Lung (tissue), 12 donors: ENCODE results near the gene NLGN1. TPM values are rescaled to one million over a fixed set of nuclear protein-coding genes. Genes with fewer than 3 reads are reported as not detected.

Experiments used
- ATAC-seq: fragments of 200-7000 bp; cut with Tn5 transposase; one replicate; pipeline ENCODE4 v1.9.1; 2020; ENCODE audit warnings: moderate number of reproducible peaks; ENCODE audit not compliant: insufficient read depth, low FRiP score
- DNase-seq, 3 donors: peaks; one replicate each; pipeline ENCODE4 v3.0.0-alpha.2; 2013 to 2017
- H3K27ac ChIP-seq, 2 donors: one replicate each; pipeline ENCODE4 v1.5.1; 2013; ENCODE audit warnings: mild to moderate bottlenecking in 2 of 2, moderate library complexity in 2 of 2, control low read depth in 1 of 2, inconsistent platforms in 1 of 2, low read depth in 1 of 2, low read length in 1 of 2
- H3K27me3 ChIP-seq, 3 donors: one replicate each; pipeline ENCODE4 v1.5.1; 2013; ENCODE audit warnings: low read length in 2 of 3; ENCODE audit not compliant: control insufficient read depth in 3 of 3, insufficient read depth in 3 of 3
- H3K36me3 ChIP-seq, 4 donors: one replicate each; pipeline ENCODE4 v1.5.1; 2013; ENCODE audit warnings: low read length in 4 of 4, mild to moderate bottlenecking in 1 of 4, moderate library complexity in 1 of 4; ENCODE audit not compliant: control insufficient read depth in 4 of 4, insufficient read depth in 4 of 4
- H3K4me1 ChIP-seq, 5 donors: one replicate each; pipeline ENCODE4 v1.5.1; 2013; ENCODE audit warnings: low read length in 5 of 5, mild to moderate bottlenecking in 2 of 5, moderate library complexity in 1 of 5; ENCODE audit not compliant: control insufficient read depth in 5 of 5, insufficient read depth in 5 of 5
- H3K4me3 ChIP-seq: one replicate; pipeline ENCODE4 v1.5.1; 2013; ENCODE audit warnings: mild to moderate bottlenecking, control low read depth, moderate library complexity
- H3K9ac ChIP-seq, 2 donors: one replicate each; pipeline ENCODE4 v1.5.1; 2013; ENCODE audit warnings: low read length in 2 of 2, control low read depth in 1 of 2; ENCODE audit not compliant: insufficient read depth in 1 of 2
- H3K9me3 ChIP-seq, 4 donors: one replicate each; pipeline ENCODE4 v1.5.1; 2013; ENCODE audit warnings: low read length in 3 of 4, mild to moderate bottlenecking in 1 of 4, moderate library complexity in 1 of 4; ENCODE audit not compliant: control insufficient read depth in 4 of 4, insufficient read depth in 3 of 4
- WGBS, 2 donors: extraction: QIAGEN DNeasy Blood & Tissue Kit; methylation state at CpG; one replicate each; pipeline ENCODE4 v1.1.7; 2013; 5-methylcytosine and 5-hydroxymethylcytosine counted together
- polyA plus RNA-seq, 2 donors: library from polyadenylated mRNA; stranded (reverse); fragments of 200-250 nt; gene quantifications; one replicate each; pipeline ENCODE4 v1.2.1, GENCODE V29; 2013
- total RNA-seq, 2 donors: library from RNA; depleted of rRNA in 1 of 2; stranded (reverse); fragments of >200 nt in 1 of 2; gene quantifications; one replicate each; pipeline ENCODE4 v1.2.1, GENCODE V29; 2014 to 2021
- TF ChIP-seq, protein P1 (sequence below): IDR thresholded peaks from 2 replicates; pipeline ENCODE4 v1.5.1; 2012; ENCODE audit warnings: mild to moderate bottlenecking; ENCODE audit errors: control extremely low read depth, extremely low read depth
- donor health status: control.
- donor health status: control.
- donor health status: Bipolar disorder and iron deficiency.
- donor health status: healthy.
- donor health status: DM: yes; HTN: yes; CAD: no.

Gene NLGN1
- total and polyA plus RNA-seq, 4 donors = 0.24 to 22.2 (median 1.9) TPM

DNA sequence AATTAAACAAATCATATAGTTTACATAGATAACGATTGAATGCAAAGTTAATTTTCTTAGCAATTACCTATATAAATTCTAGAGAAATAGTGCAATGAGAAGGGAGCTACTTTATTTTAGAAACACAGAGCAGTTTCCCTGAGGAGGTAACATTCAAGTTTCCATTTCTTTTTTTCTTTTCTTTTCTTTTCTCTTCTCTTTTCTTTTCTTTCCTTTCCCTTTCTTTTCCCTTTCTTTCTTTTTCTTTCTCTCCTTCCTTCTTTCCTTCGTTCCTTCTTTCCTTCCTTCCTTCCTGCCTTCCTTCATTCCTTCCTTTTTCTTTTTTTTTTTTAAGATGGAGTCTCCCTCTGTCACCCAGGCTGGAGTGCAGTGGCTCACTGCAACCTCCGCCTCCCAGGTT lies 417.3 kb downstream of the NLGN1 start:
- 83 to 85% methylated on average over 3 of the region's 3 CpGs for WGBS, 2 donors
- peaks cover 0 to 7% (median 0%) of the 10 kb centered on the region in 4 donors for H3K36me3 ChIP-seq
- ATAC-seq (no peak), DNase-seq (no peak)
- TF ChIP-seq, protein P1, sequence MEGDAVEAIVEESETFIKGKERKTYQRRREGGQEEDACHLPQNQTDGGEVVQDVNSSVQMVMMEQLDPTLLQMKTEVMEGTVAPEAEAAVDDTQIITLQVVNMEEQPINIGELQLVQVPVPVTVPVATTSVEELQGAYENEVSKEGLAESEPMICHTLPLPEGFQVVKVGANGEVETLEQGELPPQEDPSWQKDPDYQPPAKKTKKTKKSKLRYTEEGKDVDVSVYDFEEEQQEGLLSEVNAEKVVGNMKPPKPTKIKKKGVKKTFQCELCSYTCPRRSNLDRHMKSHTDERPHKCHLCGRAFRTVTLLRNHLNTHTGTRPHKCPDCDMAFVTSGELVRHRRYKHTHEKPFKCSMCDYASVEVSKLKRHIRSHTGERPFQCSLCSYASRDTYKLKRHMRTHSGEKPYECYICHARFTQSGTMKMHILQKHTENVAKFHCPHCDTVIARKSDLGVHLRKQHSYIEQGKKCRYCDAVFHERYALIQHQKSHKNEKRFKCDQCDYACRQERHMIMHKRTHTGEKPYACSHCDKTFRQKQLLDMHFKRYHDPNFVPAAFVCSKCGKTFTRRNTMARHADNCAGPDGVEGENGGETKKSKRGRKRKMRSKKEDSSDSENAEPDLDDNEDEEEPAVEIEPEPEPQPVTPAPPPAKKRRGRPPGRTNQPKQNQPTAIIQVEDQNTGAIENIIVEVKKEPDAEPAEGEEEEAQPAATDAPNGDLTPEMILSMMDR = no peak
- no peak overlapping the region for H3K27ac ChIP-seq
- H3K4me1 ChIP-seq = no peaks in the 10 kb centered on the region
- no peak overlapping the region for H3K9ac ChIP-seq
- no peaks in the 10 kb centered on the region for H3K27me3 ChIP-seq
- no peaks in the 10 kb centered on the region for H3K9me3 ChIP-seq
- no peak overlapping the region for H3K4me3 ChIP-seq

GRCh38 chr3:173819368-173819767 lies 421.8 kb downstream of the NLGN1 start:
- H3K9me3 ChIP-seq = no peaks in the 10 kb centered on the region
- no peak overlapping the region for H3K27ac ChIP-seq
- DNase-seq (no peak), ATAC-seq (no peak)
- H3K4me1 ChIP-seq = no peaks in the 10 kb centered on the region
- no peak overlapping the region for H3K9ac ChIP-seq
- TF ChIP-seq, protein P1 = no peak
- no peaks in the 10 kb centered on the region for H3K36me3 ChIP-seq
- no peak overlapping the region for H3K4me3 ChIP-seq
- WGBS, 2 donors = 83 to 91% methylated on average over 5 of the region's 5 CpGs
- H3K27me3 ChIP-seq = no peaks in the 10 kb centered on the region

DNA sequence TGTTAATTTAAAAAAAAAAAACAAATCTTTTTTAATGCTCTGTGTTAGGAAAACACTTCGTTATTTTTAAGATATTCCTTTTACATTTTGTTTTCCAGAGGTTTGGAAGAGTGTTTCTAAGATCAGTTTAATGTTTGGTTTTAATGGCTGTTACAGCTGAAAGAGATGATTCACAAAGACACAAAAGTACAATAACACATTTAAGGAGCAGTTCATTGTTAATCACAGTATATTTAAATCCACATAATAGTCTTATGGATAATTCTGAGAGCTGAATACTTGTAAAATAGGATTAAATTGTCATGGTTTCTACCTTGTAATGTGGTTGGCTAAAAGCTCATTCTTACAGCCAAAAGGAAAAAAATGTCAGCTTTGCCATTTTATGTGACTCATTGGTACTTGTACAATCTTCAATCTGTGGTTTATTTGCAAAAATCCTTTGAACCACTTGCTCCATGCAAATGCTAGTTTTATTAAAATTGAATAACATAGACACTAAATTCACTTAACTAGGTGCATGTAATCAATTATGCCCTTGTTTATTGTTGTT lies 426.4 kb downstream of the NLGN1 start:
- TF ChIP-seq, protein P1 = no peak
- no peak overlapping the region for H3K4me3 ChIP-seq
- H3K36me3 ChIP-seq = no peaks in the 10 kb centered on the region
- no peak overlapping the region for H3K9ac ChIP-seq
- ATAC-seq (no peak), DNase-seq (no peak)
- H3K27me3 ChIP-seq = no peaks in the 10 kb centered on the region
- no peak overlapping the region for H3K27ac ChIP-seq
- 85 to 90% methylated on average over 1 of the region's 1 CpG for WGBS, 2 donors
- no peaks in the 10 kb centered on the region for H3K9me3 ChIP-seq
- H3K4me1 ChIP-seq = no peaks in the 10 kb centered on the region

DNA sequence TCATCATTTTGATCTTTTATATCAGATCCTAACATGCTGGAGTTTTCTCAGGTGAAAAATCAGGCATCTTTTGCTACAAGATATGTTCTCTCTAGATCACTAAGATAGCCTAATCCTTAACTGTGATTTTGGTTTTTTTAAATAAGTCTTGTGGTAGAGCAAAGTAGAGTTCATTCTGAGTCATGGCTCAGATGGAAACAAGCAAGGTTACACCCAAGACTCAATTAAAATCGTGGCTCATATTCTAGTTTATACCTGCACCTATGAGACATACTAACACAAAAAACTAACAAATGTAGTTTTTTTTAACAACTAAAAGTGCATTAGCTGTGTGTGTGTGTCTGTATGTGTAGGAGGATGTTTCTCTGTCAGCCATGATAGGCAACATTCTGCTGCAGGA lies 428.2 kb downstream of the NLGN1 start:
- no peaks in the 10 kb centered on the region for H3K4me1 ChIP-seq
- H3K9ac ChIP-seq = no peak overlapping the region
- TF ChIP-seq, protein P1 = no peak
- H3K9me3 ChIP-seq = no peaks in the 10 kb centered on the region
- no peak overlapping the region for H3K27ac ChIP-seq
- H3K36me3 ChIP-seq = no peaks in the 10 kb centered on the region
- H3K27me3 ChIP-seq = no peaks in the 10 kb centered on the region
- no peak overlapping the region for H3K4me3 ChIP-seq
- ATAC-seq (no peak), DNase-seq (no peak)
- 65 to 88% methylated on average over 1 of the region's 1 CpG for WGBS, 2 donors
